Nephron (organoid): ENCODE data around the gene SUPT5H.
A peak's percentile ranks its signal among the peaks of the same experiment; 100 is the strongest.

Experiments
- H3K27ac Mint-ChIP-seq, 3 experiments: 2 replicates each; pipeline ENCODE4 v1.8.0; 2020; ENCODE audit warnings: mixed read lengths in 3 of 3, mild to moderate bottlenecking in 2 of 3, moderate library complexity in 1 of 3
- H3K27me3 Mint-ChIP-seq: 2 replicates; pipeline ENCODE4 v1.8.0; 2021; ENCODE audit warnings: low read depth, mild to moderate bottlenecking, moderate library complexity, mixed read lengths
- H3K36me3 Mint-ChIP-seq: 2 replicates; pipeline ENCODE4 v1.8.0; 2020; ENCODE audit warnings: low read depth, mixed read lengths
- H3K4me1 Mint-ChIP-seq: 2 replicates; pipeline ENCODE4 v1.8.0; 2020; ENCODE audit warnings: mixed read lengths
- H3K4me3 Mint-ChIP-seq, 3 experiments: 2 replicates each; pipeline ENCODE4 v1.8.0; 2020; ENCODE audit warnings: mild to moderate bottlenecking in 3 of 3, mixed read lengths in 3 of 3, moderate library complexity in 2 of 3
- H3K9me3 Mint-ChIP-seq: 2 replicates; pipeline ENCODE4 v1.8.0; 2020; ENCODE audit warnings: mixed read lengths
- TF ChIP-seq, protein P1 (sequence below), 3 experiments: fragments of 200-600 bp; sonication (generic); IDR thresholded peaks; one replicate each; pipeline ENCODE4 v1.5.0; 2021; ENCODE audit warnings: antibody characterized with exemption in 3 of 3; ENCODE audit not compliant: unreplicated experiment in 3 of 3

SUPT5H gene

DNA sequence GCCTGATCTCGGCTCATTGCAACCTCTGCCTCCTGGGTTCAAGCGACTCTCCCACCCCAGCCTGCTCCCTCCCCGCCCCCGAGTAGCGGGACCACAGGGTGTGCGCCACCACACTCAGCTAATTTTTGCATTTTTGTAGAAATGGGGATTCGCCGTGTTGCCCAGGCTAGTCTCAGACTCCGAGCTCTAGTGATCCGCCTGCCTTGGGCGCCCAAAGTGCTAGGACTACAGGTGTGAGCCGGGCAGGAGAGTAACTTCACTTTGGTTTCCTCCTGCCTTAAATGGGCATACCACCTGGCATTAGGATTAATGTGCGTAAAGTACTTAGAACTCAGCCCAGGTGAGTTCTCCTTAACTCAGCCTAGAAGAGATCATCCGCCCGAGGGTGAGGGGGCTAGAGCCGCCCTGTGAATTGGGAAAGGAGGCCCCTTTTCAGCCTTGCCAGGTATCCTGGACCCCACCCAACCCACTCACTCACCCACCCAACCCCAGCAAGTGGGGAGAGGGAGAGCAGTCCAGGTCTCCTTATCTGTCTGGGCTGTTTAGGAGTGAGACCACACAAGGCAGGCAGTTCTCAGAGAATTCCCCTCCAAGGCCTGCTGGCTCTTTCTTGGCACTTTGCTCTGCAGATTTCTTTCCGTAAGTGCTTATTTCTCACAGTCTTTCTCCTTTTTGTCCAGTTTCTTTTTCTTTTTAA lies 40.0 kb upstream of the SUPT5H start:
- H3K4me1 Mint-ChIP-seq: peaks cover 35% of the 10 kb centered on the region
- no peaks in the 10 kb centered on the region for H3K27me3 Mint-ChIP-seq
- H3K4me3 Mint-ChIP-seq: peak overlapping the region; percentile 79 to 92 (median 88)
- TF ChIP-seq, protein P1, sequence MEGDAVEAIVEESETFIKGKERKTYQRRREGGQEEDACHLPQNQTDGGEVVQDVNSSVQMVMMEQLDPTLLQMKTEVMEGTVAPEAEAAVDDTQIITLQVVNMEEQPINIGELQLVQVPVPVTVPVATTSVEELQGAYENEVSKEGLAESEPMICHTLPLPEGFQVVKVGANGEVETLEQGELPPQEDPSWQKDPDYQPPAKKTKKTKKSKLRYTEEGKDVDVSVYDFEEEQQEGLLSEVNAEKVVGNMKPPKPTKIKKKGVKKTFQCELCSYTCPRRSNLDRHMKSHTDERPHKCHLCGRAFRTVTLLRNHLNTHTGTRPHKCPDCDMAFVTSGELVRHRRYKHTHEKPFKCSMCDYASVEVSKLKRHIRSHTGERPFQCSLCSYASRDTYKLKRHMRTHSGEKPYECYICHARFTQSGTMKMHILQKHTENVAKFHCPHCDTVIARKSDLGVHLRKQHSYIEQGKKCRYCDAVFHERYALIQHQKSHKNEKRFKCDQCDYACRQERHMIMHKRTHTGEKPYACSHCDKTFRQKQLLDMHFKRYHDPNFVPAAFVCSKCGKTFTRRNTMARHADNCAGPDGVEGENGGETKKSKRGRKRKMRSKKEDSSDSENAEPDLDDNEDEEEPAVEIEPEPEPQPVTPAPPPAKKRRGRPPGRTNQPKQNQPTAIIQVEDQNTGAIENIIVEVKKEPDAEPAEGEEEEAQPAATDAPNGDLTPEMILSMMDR (IDR thresholded peaks at IDR 0.05; ENCODE audit: unreplicated experiment in 3 of 3): no peak
- peak overlapping the region; percentile 40 to 97 (median 82) for H3K27ac Mint-ChIP-seq
- H3K9me3 Mint-ChIP-seq: no peaks in the 10 kb centered on the region
- H3K36me3 Mint-ChIP-seq: no peaks in the 10 kb centered on the region

DNA sequence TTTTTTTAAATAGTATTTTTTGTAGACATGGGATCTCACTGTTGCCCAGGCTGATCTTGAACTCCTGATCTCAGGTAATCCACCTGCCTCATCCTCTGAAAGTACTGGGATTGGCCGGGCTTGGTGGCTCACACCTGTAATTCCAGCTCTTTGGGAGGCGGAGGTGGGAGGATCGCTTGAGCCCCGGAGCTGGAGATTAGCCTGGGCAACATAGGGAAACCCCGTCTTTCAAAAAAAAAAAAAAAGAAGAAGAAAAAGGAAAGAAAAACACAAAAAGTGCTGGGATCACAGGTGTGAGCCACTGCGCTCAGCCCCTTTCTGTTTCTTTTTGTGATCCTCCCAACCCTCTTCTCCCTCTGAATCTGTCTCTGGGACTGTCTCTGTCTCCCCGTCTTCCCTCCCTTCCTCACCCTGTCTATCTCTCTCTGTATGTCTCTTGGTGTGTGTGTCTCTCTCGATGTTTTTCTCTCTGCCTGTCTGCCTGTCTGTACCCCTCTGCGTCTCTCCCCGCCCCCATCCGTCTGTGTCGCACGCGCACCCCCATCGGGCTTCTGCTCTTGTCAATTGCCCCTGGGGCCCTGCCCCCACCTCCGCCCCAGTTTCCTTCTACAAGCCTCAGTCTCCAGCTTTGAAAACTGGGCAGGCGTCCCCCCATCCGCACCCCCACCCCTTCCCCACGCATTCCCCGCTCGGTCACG lies 39.3 kb upstream of the SUPT5H start:
- Mint-ChIP-seq H3K4me1 (peaks cover 38% of the 10 kb centered on the region), H3K36me3 (no peaks in the 10 kb centered on the region), H3K4me3 (peak overlapping the region; percentile 79 to 92 (median 88)), H3K27me3 (no peaks in the 10 kb centered on the region), H3K27ac (peak overlapping the region; percentile 79 to 97 (median 82)), H3K9me3 (no peaks in the 10 kb centered on the region)
- TF ChIP-seq, protein P1 (IDR thresholded peaks at IDR 0.05; ENCODE audit: unreplicated experiment in 3 of 3): no peak

DNA sequence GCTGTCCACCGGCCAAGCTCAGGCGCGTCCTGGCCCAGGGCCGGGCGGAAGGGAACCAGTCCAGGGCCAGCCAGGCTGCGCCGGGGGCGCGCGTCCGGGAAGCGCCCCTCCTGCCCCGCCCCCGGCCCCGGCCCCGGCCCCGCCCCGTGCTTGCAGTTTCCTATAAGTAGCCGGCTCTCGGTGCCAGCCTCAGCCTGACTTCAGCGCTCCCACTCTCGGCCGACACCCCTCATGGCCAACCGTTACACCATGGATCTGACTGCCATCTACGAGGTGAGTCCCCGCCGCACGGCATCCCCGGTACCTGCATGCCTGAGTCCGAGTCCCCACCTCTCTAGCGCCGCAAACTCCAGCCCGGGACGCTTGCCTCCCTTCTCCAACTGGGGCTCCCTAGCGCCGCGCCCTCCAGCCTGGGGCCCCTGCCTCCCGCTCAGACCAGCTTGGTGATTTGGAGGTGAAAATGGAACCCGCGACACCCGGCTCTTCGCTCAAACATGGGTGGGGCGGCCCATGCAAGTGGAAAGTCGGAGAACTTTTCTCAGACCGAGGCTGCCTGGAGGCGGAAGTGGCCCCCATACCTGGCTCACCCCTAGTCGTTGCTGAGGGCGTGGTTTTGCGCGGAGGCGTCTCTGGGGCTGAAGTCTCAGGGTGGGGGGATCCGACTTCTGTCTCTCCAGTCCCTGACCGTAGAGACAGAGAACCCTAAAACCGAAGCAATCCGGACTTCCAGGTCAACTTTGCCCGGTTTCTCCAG lies 38.5 kb upstream of the SUPT5H start, which contains the start of gene ZFP36:
ZFP36 (plus strand) TSS at position 192 of the 754 bp plus-strand sequence; CDS start at position 250, 58 bp downstream.
- no peaks in the 10 kb centered on the region for H3K36me3 Mint-ChIP-seq
- H3K4me3 Mint-ChIP-seq: peak within 1 kb of the TSS; percentile 79 to 93 (median 90)
- TF ChIP-seq, protein P1 (IDR thresholded peaks at IDR 0.05; ENCODE audit: unreplicated experiment in 3 of 3): no peak
- no peaks in the 10 kb centered on the region for H3K9me3 Mint-ChIP-seq
- peaks cover 38% of the 10 kb centered on the region for H3K4me1 Mint-ChIP-seq
- no peaks in the 10 kb centered on the region for H3K27me3 Mint-ChIP-seq
- H3K27ac Mint-ChIP-seq: peak within 1 kb of the TSS; percentile 79 to 97 (median 82)

DNA sequence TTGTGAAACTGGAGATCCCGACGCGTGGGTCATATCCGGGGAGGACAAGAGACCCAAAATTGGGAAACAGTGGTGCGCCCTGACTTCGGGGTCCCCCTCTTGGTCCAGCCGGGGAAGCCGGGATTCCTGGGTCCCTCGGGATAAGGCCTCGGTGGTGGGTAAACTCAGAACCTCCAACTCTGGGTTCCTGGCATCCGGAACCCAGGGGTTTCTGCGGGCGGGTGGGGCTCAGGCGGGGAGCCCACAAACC lies 38.0 kb upstream of the SUPT5H start:
- Mint-ChIP-seq H3K9me3 (no peaks in the 10 kb centered on the region), H3K4me3 (peak overlapping the region; percentile 79 to 93 (median 90)), H3K4me1 (peaks cover 38% of the 10 kb centered on the region), H3K27ac (peak overlapping the region; percentile 79 to 84 (median 79)), H3K36me3 (no peaks in the 10 kb centered on the region), H3K27me3 (peaks cover 5% of the 10 kb centered on the region)
- TF ChIP-seq, protein P1 (IDR thresholded peaks at IDR 0.05; ENCODE audit: unreplicated experiment in 3 of 3): no peak

DNA sequence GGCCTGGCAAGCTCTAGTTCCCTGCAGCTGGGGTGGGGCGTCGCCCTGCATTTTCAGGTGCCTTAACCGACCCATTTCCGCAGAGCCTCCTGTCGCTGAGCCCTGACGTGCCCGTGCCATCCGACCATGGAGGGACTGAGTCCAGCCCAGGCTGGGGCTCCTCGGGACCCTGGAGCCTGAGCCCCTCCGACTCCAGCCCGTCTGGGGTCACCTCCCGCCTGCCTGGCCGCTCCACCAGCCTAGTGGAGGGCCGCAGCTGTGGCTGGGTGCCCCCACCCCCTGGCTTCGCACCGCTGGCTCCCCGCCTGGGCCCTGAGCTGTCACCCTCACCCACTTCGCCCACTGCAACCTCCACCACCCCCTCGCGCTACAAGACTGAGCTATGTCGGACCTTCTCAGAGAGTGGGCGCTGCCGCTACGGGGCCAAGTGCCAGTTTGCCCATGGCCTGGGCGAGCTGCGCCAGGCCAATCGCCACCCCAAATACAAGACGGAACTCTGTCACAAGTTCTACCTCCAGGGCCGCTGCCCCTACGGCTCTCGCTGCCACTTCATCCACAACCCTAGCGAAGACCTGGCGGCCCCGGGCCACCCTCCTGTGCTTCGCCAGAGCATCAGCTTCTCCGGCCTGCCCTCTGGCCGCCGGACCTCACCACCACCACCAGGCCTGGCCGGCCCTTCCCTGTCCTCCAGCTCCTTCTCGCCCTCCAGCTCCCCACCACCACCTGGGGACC lies 37.6 kb upstream of the SUPT5H start:
- H3K27me3 Mint-ChIP-seq: peaks cover 5% of the 10 kb centered on the region
- TF ChIP-seq, protein P1 (IDR thresholded peaks at IDR 0.05; ENCODE audit: unreplicated experiment in 3 of 3): no peak
- peak overlapping the region in 2 of 3 experiments; percentile 44 to 97 for H3K27ac Mint-ChIP-seq
- peak overlapping the region; percentile 79 to 93 (median 90) for H3K4me3 Mint-ChIP-seq
- H3K36me3 Mint-ChIP-seq: no peaks in the 10 kb centered on the region
- no peaks in the 10 kb centered on the region for H3K9me3 Mint-ChIP-seq
- peaks cover 37% of the 10 kb centered on the region for H3K4me1 Mint-ChIP-seq
